Measurements from ENCODE around the gene SLC12A9. TPM values are rescaled to one million over a fixed set of nuclear protein-coding genes. Genes with fewer than 3 reads are reported as not detected.
A peak's percentile ranks its signal among the peaks of the same experiment; 100 is the strongest.

Gene SLC12A9
- total RNA-seq, 2 experiments from 2014 or later = 13.6 to 15.6 TPM

DNA sequence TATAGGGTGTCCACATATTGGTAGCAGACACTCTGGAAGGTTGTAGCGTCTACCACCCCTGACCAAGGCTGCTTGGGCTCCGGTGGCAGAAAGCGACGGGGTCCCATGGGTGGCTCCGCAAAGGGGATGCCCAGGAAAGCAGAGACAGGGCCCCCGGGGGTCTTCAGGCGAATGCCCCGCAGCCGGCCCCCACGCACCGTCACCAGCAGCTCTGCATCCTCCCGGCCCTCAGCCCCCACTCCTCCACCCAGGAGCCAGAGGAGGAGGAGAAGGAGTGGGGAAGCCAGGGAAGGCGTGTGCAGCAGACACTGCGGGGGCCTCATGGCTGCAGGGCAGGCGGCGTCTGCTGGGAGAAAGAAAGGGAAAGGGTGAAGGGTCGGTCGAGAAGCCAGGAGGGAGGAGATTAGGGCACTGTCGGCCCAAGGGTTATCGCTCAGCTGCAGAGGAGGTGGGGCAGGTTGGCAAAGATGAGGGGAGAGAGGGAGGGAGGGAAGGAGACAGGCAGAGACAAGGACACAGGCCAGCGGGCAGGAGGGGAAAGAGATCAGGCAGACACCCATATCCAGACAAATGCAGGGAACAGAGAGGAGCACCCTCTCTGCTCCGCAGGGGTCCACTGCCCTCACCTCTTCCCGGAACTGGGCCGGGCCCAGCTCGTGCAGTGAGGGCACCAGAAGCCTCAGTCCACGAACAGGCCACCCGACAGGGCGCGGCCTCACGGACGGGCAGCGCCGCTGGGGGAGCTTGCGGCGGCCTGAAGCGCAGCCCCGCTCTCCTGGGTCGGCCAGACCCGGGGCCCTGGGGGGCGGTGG, 41.6 kb downstream of the SLC12A9 start:
- ATAC-seq (no peak), DNase-seq (no peak)
- ChIA-PET POLR2A (no interaction called here), CTCF (interaction anchor here (0.9 to 2.3 kb wide), 4 partner anchors 164 to 189 kb away, joined by 3 to 13 read pairs (median 6); no protein-coding TSS in a partner anchor)
- no peak overlapping the region for H3K4me3 Mint-ChIP-seq
- no peak overlapping the region for H3K27ac Mint-ChIP-seq
- peaks cover 30% of the 10 kb centered on the region for H3K27me3 Mint-ChIP-seq
- peaks cover 21% of the 10 kb centered on the region for H3K4me1 Mint-ChIP-seq
- no peaks in the 10 kb centered on the region for H3K36me3 Mint-ChIP-seq (ENCODE audit: low read depth)
- H3K9me3 Mint-ChIP-seq (ENCODE audit: low read depth) = no peaks in the 10 kb centered on the region
- intact Hi-C loops (cut with DNase I, micrococcal nuclease) = no loop called here

DNA sequence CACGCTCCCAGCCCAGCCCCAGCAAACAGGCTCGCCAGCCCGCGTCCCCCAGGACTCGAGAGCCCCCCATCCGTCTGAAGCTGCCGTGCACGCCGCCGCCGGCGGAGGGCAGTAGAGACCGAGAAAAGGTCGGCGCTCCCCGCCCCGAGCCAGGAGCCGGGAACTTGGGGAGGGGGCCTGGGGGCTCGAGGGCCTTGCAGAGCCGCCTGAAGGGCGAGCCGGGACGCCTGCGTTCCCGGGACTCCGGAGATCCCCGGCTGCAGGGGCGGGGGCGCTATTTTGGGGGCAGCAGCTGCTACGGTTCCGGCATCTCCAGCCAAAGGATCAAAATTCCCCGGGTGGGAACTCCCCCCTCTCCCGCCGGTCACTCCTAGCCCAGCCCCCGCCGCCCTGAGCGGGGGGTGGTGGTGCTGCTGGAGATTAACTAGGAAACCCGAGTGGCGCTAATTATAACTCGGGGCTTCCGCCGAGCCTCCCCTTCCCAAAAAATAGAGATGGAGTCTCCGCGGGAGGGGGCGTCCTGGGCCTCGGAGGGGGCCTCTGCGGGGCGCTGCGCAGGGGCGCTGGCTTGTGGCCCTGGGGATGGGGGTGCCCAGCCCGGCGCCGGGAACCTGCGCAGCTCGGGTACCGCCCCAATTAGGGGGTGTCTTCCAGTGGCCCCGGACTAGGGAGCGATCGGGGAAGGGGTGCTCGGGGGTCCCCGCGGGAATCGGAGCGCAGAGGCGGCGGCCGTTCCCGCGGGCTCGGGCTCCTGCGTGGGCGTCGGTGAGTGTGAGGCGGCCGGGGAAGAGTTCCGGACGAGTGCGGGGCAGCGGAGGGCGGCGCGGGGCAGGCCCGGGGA, 42.6 kb downstream of the SLC12A9 start:
- DNase-seq (peak; percentile 69), ATAC-seq (no peak)
- CTCF ChIA-PET = interaction anchor here (0.6 to 2.3 kb wide), 7 partner anchors 163 to 273 kb away, joined by 3 to 13 read pairs (median 3); no protein-coding TSS in a partner anchor
- Mint-ChIP-seq H3K27ac (no peak overlapping the region), H3K36me3 (ENCODE audit: low read depth) (no peaks in the 10 kb centered on the region), H3K9me3 (ENCODE audit: low read depth) (no peaks in the 10 kb centered on the region), H3K27me3 (peaks cover 32% of the 10 kb centered on the region), H3K4me3 (no peak overlapping the region), H3K4me1 (peaks cover 21% of the 10 kb centered on the region)
- POLR2A ChIA-PET = interaction anchor here (0.6 kb wide), 1 partner anchor 355 kb away, joined by 3 read pairs; no protein-coding TSS in a partner anchor
- intact Hi-C loops (cut with DNase I, micrococcal nuclease) = loop anchor here in 1 of 2 experiments (1.0 kb wide), 1 partner anchor 242 kb away; no protein-coding TSS in a partner anchor

GRCh38 chr7:100895701-100895955, 43.1 kb downstream of the SLC12A9 start, which contains the start of gene ACHE:
ACHE (minus strand) TSS chr7:100895888; CDS start chr7:100894232, 1,656 bp downstream.
- ATAC-seq (peak; percentile 16), DNase-seq (no peak)
- Mint-ChIP-seq H3K4me1 (peaks cover 16% of the 10 kb centered on the region), H3K27me3 (peaks cover 32% of the 10 kb centered on the region), H3K9me3 (ENCODE audit: low read depth) (no peaks in the 10 kb centered on the region), H3K27ac (no peak within 1 kb of the TSS), H3K4me3 (peak within 1 kb of the TSS; percentile 49), H3K36me3 (ENCODE audit: low read depth) (no peaks in the 10 kb centered on the region)
- intact Hi-C loops (cut with DNase I, micrococcal nuclease) = loop anchor here in 1 of 2 experiments (1.0 kb wide), 1 partner anchor 242 kb away; no protein-coding TSS in a partner anchor
- ChIA-PET POLR2A (no interaction called here), CTCF (interaction anchor here (0.7 to 2.3 kb wide), 4 partner anchors 163 to 189 kb away, joined by 3 to 13 read pairs (median 6); no protein-coding TSS in a partner anchor)

- Mint-ChIP-seq H3K27me3 (peaks cover 36% of the 10 kb centered on the region), H3K4me1 (peaks cover 14% of the 10 kb centered on the region), H3K9me3 (ENCODE audit: low read depth) (no peaks in the 10 kb centered on the region), H3K4me3 (peak overlapping the region; percentile 49), H3K36me3 (ENCODE audit: low read depth) (no peaks in the 10 kb centered on the region), H3K27ac (no peak overlapping the region)
- CTCF ChIA-PET = interaction anchor here (0.7 to 2.3 kb wide), 3 partner anchors 162 to 189 kb away, joined by 3 to 13 read pairs (median 9); no protein-coding TSS in a partner anchor
- ATAC-seq (no peak), DNase-seq (peak; percentile 53)
- POLR2A ChIA-PET = no interaction called here
- intact Hi-C loops (cut with DNase I, micrococcal nuclease) = loop anchor here (1.0 kb wide), 3 partner anchors 163 to 387 kb away; no protein-coding TSS in a partner anchor
Observed at GRCh38 chr7:100895956-100896731, 43.6 kb downstream of the SLC12A9 start.

DNA sequence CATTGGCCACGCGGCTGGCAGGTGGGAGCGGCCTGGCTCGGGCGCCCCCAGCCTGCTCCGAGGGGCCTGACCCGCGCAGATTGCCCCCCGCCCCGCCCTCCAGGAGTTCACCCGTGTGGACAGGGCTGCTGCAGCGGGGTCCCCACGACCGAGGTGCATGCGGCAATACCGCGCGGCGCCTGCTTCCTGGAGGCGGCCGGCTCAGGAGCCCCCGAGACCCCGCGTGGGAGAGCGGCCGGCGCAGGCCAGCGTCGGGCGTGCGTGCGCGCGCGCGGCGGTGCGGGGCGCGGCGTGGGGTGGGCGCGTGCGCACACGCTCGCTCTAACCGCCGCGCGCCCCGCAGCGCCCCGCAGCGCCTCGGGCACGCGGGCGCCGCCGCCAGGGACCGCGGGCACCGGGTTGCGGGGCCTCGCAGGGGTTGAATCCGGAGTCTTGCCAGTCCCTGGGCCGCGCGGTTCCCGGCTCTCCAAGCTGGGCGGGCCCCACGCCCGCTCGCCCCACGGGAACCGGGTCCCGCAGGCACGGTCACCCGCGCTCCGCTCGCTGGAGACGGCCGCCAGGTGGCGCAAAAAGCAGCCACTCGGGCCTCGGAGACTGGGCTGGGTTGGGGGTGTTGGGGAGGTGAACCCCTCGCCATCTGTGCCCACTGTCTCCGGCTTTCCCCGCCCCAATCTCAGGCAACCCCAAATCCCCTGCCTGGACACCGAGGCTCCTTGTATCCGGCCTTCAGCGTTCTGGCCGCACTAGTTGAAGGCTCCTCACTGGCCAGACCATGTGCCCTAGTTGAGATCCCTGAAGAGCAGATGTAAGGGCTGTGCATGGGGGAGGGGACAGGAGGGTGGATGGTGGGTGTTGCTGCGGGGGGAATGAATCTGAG, 44.5 kb downstream of the SLC12A9 start:
- Mint-ChIP-seq H3K4me1 (peaks cover 9% of the 10 kb centered on the region), H3K27me3 (peaks cover 31% of the 10 kb centered on the region), H3K36me3 (ENCODE audit: low read depth) (no peaks in the 10 kb centered on the region), H3K4me3 (no peak overlapping the region), H3K27ac (no peak overlapping the region), H3K9me3 (ENCODE audit: low read depth) (no peaks in the 10 kb centered on the region)
- ChIA-PET CTCF (interaction anchor here (1.5 kb wide), 1 partner anchor 7 kb away, joined by 6 read pairs; the partner anchor contains the start of gene UFSP1), POLR2A (no interaction called here)
- ATAC-seq (peak; percentile 48), DNase-seq (peak; percentile 74)
- intact Hi-C loops (cut with DNase I, micrococcal nuclease) = loop anchor here (1.0 kb wide), 4 partner anchors 69 to 386 kb away; no protein-coding TSS in a partner anchor

GRCh38 chr7:100897772-100898454, 45.4 kb downstream of the SLC12A9 start:
- no peaks in the 10 kb centered on the region for H3K9me3 Mint-ChIP-seq (ENCODE audit: low read depth)
- no peaks in the 10 kb centered on the region for H3K36me3 Mint-ChIP-seq (ENCODE audit: low read depth)
- H3K4me1 Mint-ChIP-seq = peaks cover 8% of the 10 kb centered on the region
- H3K4me3 Mint-ChIP-seq = no peak overlapping the region
- ChIA-PET CTCF (interaction anchor here (0.6 to 1.9 kb wide), 8 partner anchors 8 to 385 kb away, joined by 3 to 12 read pairs (median 3); partner anchors contain the start of gene UFSP1), POLR2A (interaction anchor here (0.7 kb wide), 1 partner anchor 8 kb away, joined by 4 read pairs; the partner anchor contains the start of gene UFSP1)
- no peak for ATAC-seq
- no peak for DNase-seq
- intact Hi-C loops (cut with DNase I, micrococcal nuclease) = loop anchor here (1.0 kb wide), 3 partner anchors 68 to 179 kb away; no protein-coding TSS in a partner anchor
- H3K27me3 Mint-ChIP-seq = peaks cover 26% of the 10 kb centered on the region
- no peak overlapping the region for H3K27ac Mint-ChIP-seq

- CTCF ChIA-PET = interaction anchor here (0.7 to 1.9 kb wide), 2 partner anchors 155 to 159 kb away, joined by 3 to 12 read pairs; no protein-coding TSS in a partner anchor
Observed at GRCh38 chr7:100899432-100899831, 46.9 kb downstream of the SLC12A9 start.

GRCh38 chr7:100900978-100901377, 48.5 kb downstream of the SLC12A9 start:
- Mint-ChIP-seq H3K36me3 (ENCODE audit: low read depth) (no peaks in the 10 kb centered on the region), H3K27ac (no peak overlapping the region), H3K4me3 (no peak overlapping the region), H3K4me1 (peaks cover 6% of the 10 kb centered on the region), H3K27me3 (peaks cover 22% of the 10 kb centered on the region), H3K9me3 (ENCODE audit: low read depth) (no peaks in the 10 kb centered on the region)
- ChIA-PET POLR2A (no interaction called here), CTCF (interaction anchor here (0.8 to 1.2 kb wide), 4 partner anchors 11 to 1528 kb away, joined by 3 to 5 read pairs (median 4); partner anchors contain the start of gene UFSP1)
- no peak for ATAC-seq
- intact Hi-C loops (cut with DNase I, micrococcal nuclease) = no loop called here
- no peak for DNase-seq

More at GRCh38 chr7:100899432-100899831, 46.9 kb downstream of the SLC12A9 start:
- Mint-ChIP-seq H3K9me3 (ENCODE audit: low read depth) (no peaks in the 10 kb centered on the region), H3K4me3 (no peak overlapping the region), H3K27me3 (peaks cover 23% of the 10 kb centered on the region), H3K27ac (no peak overlapping the region), H3K36me3 (ENCODE audit: low read depth) (no peaks in the 10 kb centered on the region), H3K4me1 (peaks cover 8% of the 10 kb centered on the region)
- POLR2A ChIA-PET = no interaction called here
- no peak for DNase-seq
- ATAC-seq = no peak
- intact Hi-C loops (cut with DNase I, micrococcal nuclease) = no loop called here

- intact Hi-C loops (cut with DNase I, micrococcal nuclease) = no loop called here
- CTCF ChIA-PET = interaction anchor here (1.0 to 2.0 kb wide), 3 partner anchors 56 to 155 kb away, joined by 4 to 5 read pairs (median 5); no protein-coding TSS in a partner anchor
- POLR2A ChIA-PET = no interaction called here
- Mint-ChIP-seq H3K27me3 (peaks cover 17% of the 10 kb centered on the region), H3K36me3 (ENCODE audit: low read depth) (no peaks in the 10 kb centered on the region), H3K27ac (no peak overlapping the region), H3K4me3 (no peak overlapping the region), H3K9me3 (ENCODE audit: low read depth) (no peaks in the 10 kb centered on the region), H3K4me1 (peaks cover 2% of the 10 kb centered on the region)
- DNase-seq (no peak), ATAC-seq (no peak)
Observed at GRCh38 chr7:100901921-100902332, 49.4 kb downstream of the SLC12A9 start.
